Suprapubic skin (tissue), 4 donors: Measurements from ENCODE around the gene YKT6. TPM values are rescaled to one million over a fixed set of nuclear protein-coding genes. Genes with fewer than 3 reads are reported as not detected.

ENCODE experiments used
- DNase-seq, 2 donors: peaks; one replicate each; pipeline ENCODE4 v3.0.0-alpha.2; 2019; ENCODE audit warnings: low spot score in 2 of 2
- H3K27ac ChIP-seq: fragments of 200-600 bp; sonication (generic); one replicate; pipeline ENCODE4 v1.5.1; 2019
- H3K27me3 ChIP-seq: fragments of 200-600 bp; sonication (generic); one replicate; pipeline ENCODE4 v1.5.1; 2019
- H3K36me3 ChIP-seq: fragments of 200-600 bp; sonication (generic); one replicate; pipeline ENCODE4 v1.5.1; 2019
- H3K4me1 ChIP-seq: fragments of 200-600 bp; sonication (generic); one replicate; pipeline ENCODE4 v1.5.1; 2019
- H3K4me3 ChIP-seq: fragments of 200-600 bp; sonication (generic); one replicate; pipeline ENCODE4 v1.5.1; 2019; ENCODE audit warnings: mild to moderate bottlenecking
- H3K9me3 ChIP-seq: fragments of 200-600 bp; sonication (generic); one replicate; pipeline ENCODE4 v1.5.1; 2019
- EP300 ChIP-seq: sonication (generic); formaldehyde crosslinking; IDR thresholded peaks from one replicate; pipeline ENCODE4 v1.6.1; 2017; ENCODE audit warnings: antibody characterized with exemption
- POLR2A ChIP-seq, 2 donors: fragments of 450-650 bp; IDR thresholded peaks; one replicate each; pipeline ENCODE4 v1.6.1; 2017; ENCODE audit warnings: antibody characterized with exemption in 2 of 2, mild to moderate bottlenecking in 2 of 2, moderate library complexity in 2 of 2
- POLR2AphosphoS5 ChIP-seq, 3 donors: sonication (generic); formaldehyde crosslinking; IDR thresholded peaks; one replicate each; pipeline ENCODE4 v1.6.1; 2017; ENCODE audit warnings: antibody characterized with exemption in 3 of 3
- WGBS: methylation state at CpG from one replicate; pipeline ENCODE4 v1.1.5; 2018; 5-methylcytosine and 5-hydroxymethylcytosine counted together
- total RNA-seq, 4 donors: library from RNA; depleted of rRNA; stranded (reverse); fragments of >200 nt; gene quantifications; one replicate each; pipeline ENCODE4 v1.1.0, GENCODE V29; 2016
- TF ChIP-seq, protein P1 (sequence below), 2 donors: fragments of 200-600 bp in 1 of 2; fragments of 450-650 bp in 1 of 2; sonication (generic) in 1 of 2; IDR thresholded peaks; one replicate each; pipeline ENCODE4 v1.5.1; 2016 to 2019; ENCODE audit warnings: antibody characterized with exemption in 2 of 2, mild to moderate bottlenecking in 1 of 2, moderate library complexity in 1 of 2

YKT6 gene
- total RNA-seq, 4 donors from 2014 or later, result 40.6 to 52.1 (median 43.5) TPM

DNA sequence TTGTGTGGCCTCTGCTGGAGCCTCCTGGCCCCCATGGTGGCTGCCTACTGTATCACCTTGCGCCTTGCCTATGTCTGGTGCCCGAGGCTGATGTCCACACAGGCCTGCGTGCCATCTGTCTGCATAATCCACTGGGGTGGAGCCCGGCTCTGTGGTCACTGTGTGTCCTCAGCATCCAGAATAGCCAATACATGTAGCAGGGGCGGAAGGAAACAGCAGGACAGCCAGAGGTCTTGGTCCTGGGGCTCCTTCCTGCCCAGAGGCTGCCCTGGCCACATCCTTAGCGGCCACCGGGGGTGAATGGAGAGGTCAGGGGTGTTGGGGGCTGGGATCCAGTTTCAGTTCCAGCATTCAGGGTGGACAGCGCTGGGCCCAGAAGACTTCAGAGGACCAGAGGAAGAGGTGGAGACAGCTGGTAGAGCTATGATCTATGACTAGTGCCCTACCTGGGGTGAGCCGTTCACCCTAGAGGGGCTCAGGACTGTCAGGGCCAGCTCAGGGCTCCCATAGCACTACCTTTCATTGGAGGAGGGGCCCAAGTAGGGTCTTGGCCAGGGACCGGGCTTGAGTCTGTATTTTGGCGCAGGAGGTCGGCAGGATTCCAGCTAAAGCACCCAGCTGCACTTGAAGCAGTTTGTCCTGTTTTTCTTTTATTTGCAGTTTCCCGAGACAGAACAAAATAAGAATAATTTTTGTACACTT lies 15.9 kb downstream of the YKT6 start:
- Histone ChIP-seq H3K36me3 (peaks cover 23% of the 10 kb centered on the region), H3K27ac (no peak overlapping the region), H3K27me3 (no peaks in the 10 kb centered on the region), H3K4me3 (no peak overlapping the region), H3K4me1 (no peaks in the 10 kb centered on the region), H3K9me3 (peaks cover 5% of the 10 kb centered on the region)
- DNase-seq, result no peak
- WGBS, result 70% methylated on average over 13 of the region's 13 CpGs
- no peak for TF ChIP-seq POLR2A (IDR thresholded peaks at IDR 0.05)
- TF ChIP-seq, protein P1, sequence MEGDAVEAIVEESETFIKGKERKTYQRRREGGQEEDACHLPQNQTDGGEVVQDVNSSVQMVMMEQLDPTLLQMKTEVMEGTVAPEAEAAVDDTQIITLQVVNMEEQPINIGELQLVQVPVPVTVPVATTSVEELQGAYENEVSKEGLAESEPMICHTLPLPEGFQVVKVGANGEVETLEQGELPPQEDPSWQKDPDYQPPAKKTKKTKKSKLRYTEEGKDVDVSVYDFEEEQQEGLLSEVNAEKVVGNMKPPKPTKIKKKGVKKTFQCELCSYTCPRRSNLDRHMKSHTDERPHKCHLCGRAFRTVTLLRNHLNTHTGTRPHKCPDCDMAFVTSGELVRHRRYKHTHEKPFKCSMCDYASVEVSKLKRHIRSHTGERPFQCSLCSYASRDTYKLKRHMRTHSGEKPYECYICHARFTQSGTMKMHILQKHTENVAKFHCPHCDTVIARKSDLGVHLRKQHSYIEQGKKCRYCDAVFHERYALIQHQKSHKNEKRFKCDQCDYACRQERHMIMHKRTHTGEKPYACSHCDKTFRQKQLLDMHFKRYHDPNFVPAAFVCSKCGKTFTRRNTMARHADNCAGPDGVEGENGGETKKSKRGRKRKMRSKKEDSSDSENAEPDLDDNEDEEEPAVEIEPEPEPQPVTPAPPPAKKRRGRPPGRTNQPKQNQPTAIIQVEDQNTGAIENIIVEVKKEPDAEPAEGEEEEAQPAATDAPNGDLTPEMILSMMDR (IDR thresholded peaks at IDR 0.05), result no peak
- TF ChIP-seq POLR2AphosphoS5 (IDR thresholded peaks at IDR 0.05), result no peak
- no peak for TF ChIP-seq EP300

DNA sequence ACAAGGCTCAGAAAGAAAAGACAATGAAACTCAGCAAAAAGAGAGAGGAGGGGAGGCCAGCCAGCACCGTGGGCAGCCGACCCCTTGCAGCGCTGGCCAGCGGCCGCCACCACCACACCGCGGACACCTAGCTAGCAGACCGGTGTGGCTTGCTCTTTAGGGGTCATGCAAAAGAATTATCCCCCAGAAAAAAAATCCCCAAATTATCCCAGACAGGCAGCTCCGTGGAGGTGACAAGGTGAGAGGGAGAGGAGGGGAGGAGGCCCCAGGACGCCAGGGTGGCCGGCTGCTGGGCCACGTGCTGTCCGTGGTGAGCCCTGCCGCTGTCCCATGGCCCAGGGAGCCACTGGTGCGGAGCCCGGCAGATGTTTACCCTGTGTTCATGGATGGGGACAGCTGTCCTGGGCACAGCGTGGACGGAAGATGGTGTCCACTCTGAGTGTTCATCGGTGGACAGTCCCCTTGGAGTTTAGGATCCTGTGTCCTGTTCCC lies 16.5 kb downstream of the YKT6 start:
- DNase-seq, result no peak
- peaks cover 5% of the 10 kb centered on the region for H3K9me3 ChIP-seq
- no peaks in the 10 kb centered on the region for H3K4me1 ChIP-seq
- TF ChIP-seq POLR2A (IDR thresholded peaks at IDR 0.05), result no peak
- TF ChIP-seq, protein P1 (IDR thresholded peaks at IDR 0.05), result no peak
- no peak for TF ChIP-seq EP300
- no peak for TF ChIP-seq POLR2AphosphoS5 (IDR thresholded peaks at IDR 0.05)
- WGBS, result 77% methylated on average over 16 of the region's 19 CpGs
- no peak overlapping the region for H3K4me3 ChIP-seq
- no peak overlapping the region for H3K27ac ChIP-seq
- no peaks in the 10 kb centered on the region for H3K27me3 ChIP-seq
- H3K36me3 ChIP-seq, result peaks cover 17% of the 10 kb centered on the region

DNA sequence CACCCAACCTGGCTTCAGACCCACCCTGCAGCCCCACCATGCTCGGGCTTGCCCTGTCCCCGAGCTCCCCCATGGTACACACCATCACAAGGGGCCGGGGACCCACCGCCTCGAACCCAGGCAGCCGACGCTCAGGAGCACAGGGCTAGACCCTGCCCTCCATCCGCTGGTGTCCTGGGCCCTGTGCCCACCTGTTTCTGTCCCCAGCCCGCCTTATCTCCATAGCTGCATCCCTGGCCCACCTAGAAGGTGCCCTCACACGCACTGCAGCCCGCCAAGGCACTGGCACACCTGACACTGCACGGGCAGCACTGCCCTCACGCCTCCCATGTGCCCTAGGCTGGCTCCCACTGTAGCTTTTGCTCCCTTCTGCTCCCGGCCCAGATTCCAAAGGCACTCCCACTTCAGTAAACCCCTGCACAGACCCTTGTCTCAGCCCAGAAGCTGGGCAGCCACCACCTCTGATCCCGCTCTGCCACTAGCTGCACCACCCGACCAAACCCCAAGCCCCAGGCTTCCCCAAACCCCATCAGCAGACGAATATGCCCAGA lies 17.1 kb downstream of the YKT6 start:
- Histone ChIP-seq H3K4me3 (no peak overlapping the region), H3K27ac (no peak overlapping the region), H3K27me3 (no peaks in the 10 kb centered on the region), H3K9me3 (peaks cover 5% of the 10 kb centered on the region), H3K4me1 (no peaks in the 10 kb centered on the region), H3K36me3 (peaks cover 10% of the 10 kb centered on the region)
- TF ChIP-seq POLR2A (IDR thresholded peaks at IDR 0.05) (no peak), POLR2AphosphoS5 (IDR thresholded peaks at IDR 0.05) (no peak), EP300 (no peak)
- TF ChIP-seq, protein P1 (IDR thresholded peaks at IDR 0.05), result no peak
- 80% methylated on average over 12 of the region's 17 CpGs for WGBS
- DNase-seq, result no peak

DNA sequence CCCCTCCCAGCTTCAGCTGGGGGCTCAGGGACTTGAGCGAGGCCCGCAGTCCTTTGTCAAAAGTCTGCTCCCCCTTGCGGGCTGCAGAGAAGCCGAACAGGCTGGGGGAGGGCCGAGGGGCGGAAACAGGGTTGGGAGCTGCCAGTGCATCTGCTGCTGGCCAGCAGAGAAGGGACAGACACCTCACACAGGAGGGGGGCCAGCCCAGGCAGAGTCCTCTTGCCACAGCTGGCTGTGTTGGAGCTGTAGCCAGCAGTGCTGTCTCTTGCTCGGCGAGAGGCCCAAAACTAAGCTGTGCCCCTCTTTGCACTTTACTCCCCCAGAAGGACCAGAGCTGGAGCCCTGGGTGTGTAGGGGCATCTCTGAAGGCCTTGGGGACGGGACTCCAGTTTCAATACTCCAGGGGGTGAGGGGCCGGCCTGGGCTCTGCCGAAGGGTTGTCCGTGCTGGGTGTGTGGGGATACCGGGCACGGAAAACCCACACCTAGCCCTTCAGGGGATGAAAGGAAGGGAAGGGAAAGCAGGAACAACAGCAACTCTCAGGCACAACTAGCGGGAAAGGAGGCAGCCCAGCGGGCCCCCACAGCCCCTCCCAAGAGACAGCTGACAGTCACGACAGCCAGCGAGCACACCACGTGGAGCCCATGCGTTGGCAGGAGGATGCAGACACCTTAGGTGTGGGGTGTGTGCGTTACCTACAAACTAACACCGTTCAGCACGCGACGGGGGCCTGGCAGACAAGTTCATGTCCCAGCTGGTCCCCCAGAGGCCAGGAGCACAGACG lies 17.8 kb downstream of the YKT6 start:
- no peaks in the 10 kb centered on the region for H3K4me1 ChIP-seq
- DNase-seq, result no peak
- WGBS, result 79% methylated on average over 24 of the region's 26 CpGs

More for the DNA sequence above, 17.8 kb downstream of the YKT6 start:
- Histone ChIP-seq H3K4me3 (no peak overlapping the region), H3K27ac (no peak overlapping the region), H3K36me3 (peaks cover 3% of the 10 kb centered on the region), H3K27me3 (no peaks in the 10 kb centered on the region), H3K9me3 (peaks cover 5% of the 10 kb centered on the region)
- TF ChIP-seq POLR2A (IDR thresholded peaks at IDR 0.05) (no peak), POLR2AphosphoS5 (IDR thresholded peaks at IDR 0.05) (no peak), EP300 (no peak)
- TF ChIP-seq, protein P1 (IDR thresholded peaks at IDR 0.05), result no peak
